Immature natural killer cell (primary cell): Measurements from ENCODE around the gene RNF220. TPM values are rescaled to one million over a fixed set of nuclear protein-coding genes. Genes with fewer than 3 reads are reported as not detected.

ENCODE experiments used
- DNase-seq, 3 donors: peaks; one replicate each; pipeline ENCODE4 v3.0.0; 2022; ENCODE audit warnings: mixed read lengths in 1 of 3
- H3K27ac Mint-ChIP-seq, 6 donors: one replicate each; pipeline ENCODE4 v1.8.0; 2020; ENCODE audit warnings: mixed read lengths in 6 of 6, mild to moderate bottlenecking in 5 of 6, inconsistent platforms in 4 of 6, moderate library complexity in 3 of 6
- H3K27me3 Mint-ChIP-seq, 3 donors: one replicate each; pipeline ENCODE4 v1.8.0; 2020 to 2021; ENCODE audit warnings: low read depth in 3 of 3, mild to moderate bottlenecking in 3 of 3, mixed read lengths in 3 of 3, moderate library complexity in 3 of 3, inconsistent platforms in 1 of 3
- H3K36me3 Mint-ChIP-seq, 3 donors: one replicate each; pipeline ENCODE4 v1.8.0; 2020; ENCODE audit warnings: mixed read lengths in 3 of 3, inconsistent platforms in 2 of 3, mild to moderate bottlenecking in 2 of 3
- H3K4me1 Mint-ChIP-seq, 2 donors: one replicate each; pipeline ENCODE4 v1.8.0; 2020; ENCODE audit warnings: inconsistent platforms in 2 of 2, mild to moderate bottlenecking in 2 of 2, mixed read lengths in 2 of 2, moderate library complexity in 1 of 2
- H3K4me3 Mint-ChIP-seq, 5 donors: one replicate each; pipeline ENCODE4 v1.8.0; 2020; ENCODE audit warnings: mild to moderate bottlenecking in 5 of 5, mixed read lengths in 5 of 5, inconsistent platforms in 3 of 5, moderate library complexity in 3 of 5
- H3K9me3 Mint-ChIP-seq, 6 donors: one replicate each; pipeline ENCODE4 v1.8.0; 2020; ENCODE audit warnings: mild to moderate bottlenecking in 6 of 6, mixed read lengths in 6 of 6, inconsistent platforms in 4 of 6, moderate library complexity in 3 of 6
- polyA plus RNA-seq, 3 donors: library from polyadenylated mRNA; unstranded; fragments of 300-500 nt; fragmentation: Illumina TruSeq; gene quantifications; one replicate each; pipeline ENCODE4 v1.2.3, GENCODE V29; 2021

Gene RNF220
- polyA plus RNA-seq, 3 donors from 2014 or later = 69.4 to 107 (median 83.2) TPM

DNA sequence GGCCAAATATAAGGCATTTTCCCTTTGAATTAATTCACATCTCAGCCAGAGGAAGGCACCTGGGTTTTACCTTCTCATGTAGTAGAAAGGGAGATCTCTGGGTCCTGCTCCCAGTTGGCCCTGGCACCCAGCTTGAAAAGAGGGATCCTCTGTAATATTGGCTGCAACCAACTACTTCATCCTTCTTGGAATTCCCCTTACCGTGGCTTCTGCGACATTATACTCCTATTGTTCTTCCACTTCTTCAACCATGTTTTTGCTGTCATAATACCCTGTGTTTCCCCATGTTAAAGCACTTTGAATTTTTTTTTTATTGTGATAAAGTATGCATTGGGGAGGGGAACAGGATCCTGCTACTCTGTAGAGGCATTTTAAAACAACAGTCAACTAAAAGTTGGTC lies 26.8 kb downstream of the RNF220 start:
- H3K27ac Mint-ChIP-seq = no peak overlapping the region
- peaks cover 0 to 3% (median 0%) of the 10 kb centered on the region in 3 donors for H3K36me3 Mint-ChIP-seq
- H3K4me1 Mint-ChIP-seq = no peaks in the 10 kb centered on the region
- no peaks in the 10 kb centered on the region for H3K9me3 Mint-ChIP-seq
- DNase-seq = no peak
- H3K27me3 Mint-ChIP-seq = peaks cover 0 to 9% (median 6%) of the 10 kb centered on the region in 3 donors
- no peak overlapping the region for H3K4me3 Mint-ChIP-seq

DNA sequence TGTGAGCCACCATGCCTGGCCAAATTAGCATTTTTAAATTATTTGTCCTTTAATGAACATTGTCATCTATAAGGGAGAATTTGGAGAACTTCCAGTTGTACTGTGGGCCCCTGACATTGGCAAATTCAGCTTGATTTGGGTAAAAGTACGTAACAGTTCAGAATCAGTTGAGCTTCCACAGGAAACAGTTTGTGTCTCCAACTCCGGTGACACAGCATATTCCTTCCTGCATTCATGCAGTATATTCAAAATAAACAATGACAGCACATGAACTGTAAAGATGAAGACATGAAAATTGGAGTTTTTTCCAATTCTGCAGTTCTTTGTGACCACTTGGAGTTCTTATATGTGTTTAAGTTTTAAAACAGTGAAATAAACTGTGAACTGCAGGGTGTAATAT lies 28.2 kb downstream of the RNF220 start:
- Mint-ChIP-seq H3K4me1 (no peaks in the 10 kb centered on the region), H3K36me3 (peaks cover 0 to 3% (median 0%) of the 10 kb centered on the region in 3 donors), H3K27me3 (peaks cover 0 to 7% (median 6%) of the 10 kb centered on the region in 3 donors), H3K9me3 (no peaks in the 10 kb centered on the region), H3K27ac (no peak overlapping the region), H3K4me3 (no peak overlapping the region)
- no peak for DNase-seq

- H3K27me3 Mint-ChIP-seq = peaks cover 1 to 6% (median 2%) of the 10 kb centered on the region in 3 donors
- DNase-seq = no peak
- no peaks in the 10 kb centered on the region for H3K4me1 Mint-ChIP-seq
- no peaks in the 10 kb centered on the region for H3K36me3 Mint-ChIP-seq
- H3K9me3 Mint-ChIP-seq = no peaks in the 10 kb centered on the region
- no peak overlapping the region for H3K27ac Mint-ChIP-seq
- H3K4me3 Mint-ChIP-seq = no peak overlapping the region
Observed at GRCh38 chr1:44436401-44437106, 31.5 kb downstream of the RNF220 start.

DNA sequence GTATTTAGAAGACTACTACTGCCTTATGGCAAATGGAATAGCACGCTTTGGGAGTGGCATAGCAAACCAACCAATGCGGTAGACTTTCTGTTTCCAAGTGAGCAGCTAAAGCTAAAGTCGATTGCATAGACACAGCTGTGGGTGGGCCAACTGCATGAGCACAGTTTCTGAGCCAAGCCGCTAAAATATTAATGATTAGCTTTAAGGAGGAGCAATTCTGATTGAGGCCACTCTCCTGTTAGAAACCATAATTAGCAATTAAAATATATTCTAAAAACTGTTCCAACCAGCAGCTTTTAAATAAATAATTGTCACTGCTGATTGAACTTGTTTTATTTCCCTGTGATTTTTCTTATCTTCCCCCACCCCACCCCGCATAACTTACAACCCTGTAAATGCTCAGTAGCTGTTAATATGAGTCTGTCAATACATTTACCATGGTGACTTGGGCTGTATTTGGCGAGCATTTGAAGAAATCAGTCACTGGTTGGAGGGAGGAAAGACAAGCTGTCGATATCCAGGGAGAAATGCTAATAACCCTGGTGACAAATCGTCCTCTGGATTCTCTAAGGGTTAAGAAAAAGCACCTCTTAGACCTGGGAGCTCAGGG lies 32.2 kb downstream of the RNF220 start:
- Mint-ChIP-seq H3K9me3 (no peaks in the 10 kb centered on the region), H3K4me1 (no peaks in the 10 kb centered on the region), H3K36me3 (no peaks in the 10 kb centered on the region), H3K4me3 (no peak overlapping the region), H3K27me3 (peaks cover 1 to 6% (median 5%) of the 10 kb centered on the region in 3 donors), H3K27ac (no peak overlapping the region)
- DNase-seq = no peak

DNA sequence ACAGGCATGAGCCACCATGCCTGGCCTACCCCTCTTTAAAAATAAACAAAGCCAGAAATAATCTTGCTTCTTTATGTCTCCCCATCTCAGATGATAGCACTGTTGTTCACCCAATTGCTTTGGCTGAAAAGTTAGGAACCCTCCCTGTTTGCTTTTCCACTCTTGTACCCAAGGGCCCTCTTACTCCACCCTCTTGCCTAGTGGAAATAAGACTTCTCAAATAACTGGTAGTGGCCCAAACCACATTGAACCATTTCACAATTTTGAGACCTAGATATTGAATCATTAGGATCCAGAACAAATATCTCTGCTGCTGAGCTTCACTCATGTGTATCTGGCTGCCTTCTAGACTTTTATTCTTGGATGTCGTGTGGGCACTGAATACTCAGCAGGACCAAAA lies 37.7 kb downstream of the RNF220 start:
- DNase-seq = no peak
- Mint-ChIP-seq H3K27me3 (peaks cover 5% of the 10 kb centered on the region in 3 donors), H3K4me3 (no peak overlapping the region), H3K36me3 (no peaks in the 10 kb centered on the region), H3K27ac (no peak overlapping the region), H3K4me1 (no peaks in the 10 kb centered on the region), H3K9me3 (no peaks in the 10 kb centered on the region)

GRCh38 chr1:44447051-44447810 lies 42.2 kb downstream of the RNF220 start:
- H3K4me3 Mint-ChIP-seq = no peak overlapping the region
- H3K4me1 Mint-ChIP-seq = no peaks in the 10 kb centered on the region
- no peak for DNase-seq
- no peaks in the 10 kb centered on the region for H3K9me3 Mint-ChIP-seq
- peaks cover 2 to 3% (median 2%) of the 10 kb centered on the region in 3 donors for H3K27me3 Mint-ChIP-seq
- no peak overlapping the region for H3K27ac Mint-ChIP-seq
- H3K36me3 Mint-ChIP-seq = no peaks in the 10 kb centered on the region

DNA sequence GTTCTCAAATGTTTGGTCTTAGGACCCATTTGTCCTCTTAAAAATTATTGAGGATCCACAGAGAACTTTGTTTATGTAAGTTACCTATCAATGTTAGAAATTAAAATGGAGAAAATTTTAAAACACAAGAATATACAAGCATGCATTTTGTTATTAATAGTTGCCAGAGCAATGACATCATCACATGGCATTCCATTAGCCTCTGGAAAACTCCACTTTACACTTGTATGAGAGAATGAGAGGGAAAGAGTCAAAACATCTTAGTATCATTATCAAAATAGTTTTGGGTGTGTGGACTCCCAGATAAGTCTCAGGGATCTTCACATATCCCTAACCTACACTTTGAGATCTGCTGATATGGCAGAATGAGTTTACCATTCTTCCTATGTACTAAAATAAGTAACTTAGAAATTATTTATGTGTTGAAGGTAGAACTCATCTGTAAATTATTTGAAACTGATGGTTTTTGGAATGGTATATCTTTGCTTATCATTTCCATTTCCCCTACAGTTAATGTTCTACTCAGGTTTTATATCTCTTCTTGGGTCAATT lies 48.8 kb downstream of the RNF220 start:
- Mint-ChIP-seq H3K27me3 (peaks cover 2 to 18% (median 3%) of the 10 kb centered on the region in 3 donors), H3K36me3 (peaks cover 0 to 3% (median 0%) of the 10 kb centered on the region in 3 donors), H3K27ac (no peak overlapping the region), H3K9me3 (peaks cover 0 to 2% (median 0%) of the 10 kb centered on the region in 6 donors), H3K4me1 (no peaks in the 10 kb centered on the region), H3K4me3 (no peak overlapping the region)
- no peak for DNase-seq

- no peak overlapping the region for H3K27ac Mint-ChIP-seq
- H3K4me3 Mint-ChIP-seq = no peak overlapping the region
- peaks cover 2 to 24% (median 5%) of the 10 kb centered on the region in 3 donors for H3K27me3 Mint-ChIP-seq
- H3K36me3 Mint-ChIP-seq = peaks cover 0 to 3% (median 0%) of the 10 kb centered on the region in 3 donors
- DNase-seq = no peak
- H3K4me1 Mint-ChIP-seq = no peaks in the 10 kb centered on the region
- peaks cover 0 to 2% (median 0%) of the 10 kb centered on the region in 6 donors for H3K9me3 Mint-ChIP-seq
Observed at GRCh38 chr1:44454704-44455103, 49.6 kb downstream of the RNF220 start.

GRCh38 chr1:44460107-44460882 lies 55.2 kb downstream of the RNF220 start:
- no peak for DNase-seq
- Mint-ChIP-seq H3K36me3 (no peaks in the 10 kb centered on the region), H3K9me3 (no peaks in the 10 kb centered on the region), H3K27me3 (peaks cover 0 to 29% (median 10%) of the 10 kb centered on the region in 3 donors), H3K4me1 (no peaks in the 10 kb centered on the region), H3K4me3 (no peak overlapping the region), H3K27ac (no peak overlapping the region)

DNA sequence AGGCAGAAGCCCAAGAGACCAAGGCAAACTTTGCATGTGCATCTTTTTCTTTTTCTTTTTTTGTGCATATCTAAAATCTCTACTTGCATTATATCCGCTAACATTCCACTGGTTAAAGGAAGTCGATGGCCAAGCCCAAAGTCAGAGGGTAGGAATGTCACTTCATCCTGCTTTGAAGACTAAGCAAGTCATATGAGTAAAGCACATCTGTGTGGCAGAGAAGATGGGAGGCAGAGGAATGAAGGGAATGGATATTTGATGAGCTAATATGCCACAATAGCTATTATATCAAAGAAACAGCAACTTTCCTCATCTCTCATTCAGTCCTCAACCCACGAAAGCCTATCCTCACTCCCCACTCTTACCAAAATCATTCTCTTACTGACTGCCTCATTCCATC lies 59.3 kb downstream of the RNF220 start:
- Mint-ChIP-seq H3K4me3 (no peak overlapping the region), H3K4me1 (no peaks in the 10 kb centered on the region), H3K27ac (no peak overlapping the region), H3K36me3 (no peaks in the 10 kb centered on the region), H3K9me3 (no peaks in the 10 kb centered on the region), H3K27me3 (peaks cover 0 to 10% (median 6%) of the 10 kb centered on the region in 3 donors)
- no peak for DNase-seq

GRCh38 chr1:44467566-44467965 lies 62.5 kb downstream of the RNF220 start:
- Mint-ChIP-seq H3K4me3 (no peak overlapping the region), H3K27ac (no peak overlapping the region), H3K36me3 (no peaks in the 10 kb centered on the region), H3K9me3 (no peaks in the 10 kb centered on the region), H3K27me3 (peaks cover 0 to 7% (median 1%) of the 10 kb centered on the region in 3 donors), H3K4me1 (peaks cover 6% of the 10 kb centered on the region in 2 donors)
- DNase-seq = no peak

GRCh38 chr1:44471911-44472453 lies 66.9 kb downstream of the RNF220 start:
- Mint-ChIP-seq H3K9me3 (no peaks in the 10 kb centered on the region), H3K36me3 (no peaks in the 10 kb centered on the region), H3K27me3 (peaks cover 0 to 3% (median 1%) of the 10 kb centered on the region in 3 donors), H3K4me3 (peak overlapping the region in 3 of 5 donors; percentile 76 to 81 (median 76)), H3K27ac (peak overlapping the region in 3 of 6 donors; percentile 38 to 84 (median 58)), H3K4me1 (peaks cover 17 to 18% of the 10 kb centered on the region in 2 donors)
- no peak for DNase-seq
